CD14-positive monocyte (primary cell): ENCODE results near the gene ZNF202. TPM values are rescaled to one million over a fixed set of nuclear protein-coding genes. Genes with fewer than 3 reads are reported as not detected.

Experiments
- DNase-seq, 3 donors: peaks; one replicate each; pipeline ENCODE4 v3.0.0-alpha.2; 2011 to 2022
- H2AFZ ChIP-seq: 2 replicates; pipeline ENCODE4 v1.6.0; 2012; ENCODE audit warnings: mild to moderate bottlenecking, low read depth, low read length, inconsistent platforms; ENCODE audit not compliant: insufficient read depth, poor library complexity, severe bottlenecking
- H3K27ac ChIP-seq, 2 donors: 1 replicate in 1 of 2; 2 replicates in 1 of 2; pipeline ENCODE4 v1.5.1; 2012 to 2013; ENCODE audit warnings: low read length in 2 of 2, control low read depth in 1 of 2, inconsistent platforms in 1 of 2, low read depth in 1 of 2, mild to moderate bottlenecking in 1 of 2
- H3K27me3 ChIP-seq, 2 donors: one replicate each; pipeline versions ENCODE4 v1.6.0 to v1.6.1; 2011 to 2013; ENCODE audit warnings: low read length in 2 of 2; ENCODE audit not compliant: control insufficient read depth in 2 of 2, insufficient read depth in 2 of 2
- H3K36me3 ChIP-seq, 2 donors: replicated peaks in 1 of 2; 1 replicate in 1 of 2; 2 replicates in 1 of 2; pipeline versions ENCODE4 v1.5.1 to v1.6.1; 2012 to 2013; ENCODE audit warnings: low read length in 2 of 2, control low read depth in 1 of 2, inconsistent platforms in 1 of 2, mild to moderate bottlenecking in 1 of 2; ENCODE audit not compliant: insufficient read depth in 2 of 2, control insufficient read depth in 1 of 2
- H3K4me1 ChIP-seq, 2 donors: 1 replicate in 1 of 2; 2 replicates in 1 of 2; pipeline versions ENCODE4 v1.5.1 to v1.6.1; 2012 to 2013; ENCODE audit warnings: low read length in 2 of 2, control low read depth in 1 of 2, inconsistent platforms in 1 of 2, mild to moderate bottlenecking in 1 of 2, moderate library complexity in 1 of 2; ENCODE audit not compliant: insufficient read depth in 2 of 2, control insufficient read depth in 1 of 2
- H3K4me2 ChIP-seq: replicated peaks from 2 replicates; pipeline ENCODE3; 2012; ENCODE audit warnings: low read length, moderate library complexity, mild to moderate bottlenecking; ENCODE audit not compliant: poor library complexity, severe bottlenecking; ENCODE audit errors: extremely low read depth
- H3K4me3 ChIP-seq, 3 experiments: fragments of 200-600 bp in 1 of 3; sonication (generic) in 1 of 3; replicated peaks in 1 of 3; 1 replicate in 2 of 3; 2 replicates in 1 of 3; pipeline ENCODE4 v1.5.1; 2011 to 2013; ENCODE audit warnings: low read length in 3 of 3, mild to moderate bottlenecking in 3 of 3, control low read depth in 2 of 3, low read depth in 2 of 3, inconsistent platforms in 1 of 3, moderate library complexity in 1 of 3
- H3K79me2 ChIP-seq: 2 replicates; pipeline ENCODE4 v1.6.0; 2012; ENCODE audit warnings: mild to moderate bottlenecking, control low read depth, inconsistent platforms, low read length, moderate library complexity; ENCODE audit not compliant: insufficient read depth
- H3K9ac ChIP-seq: 2 replicates; pipeline ENCODE4 v1.6.0; 2017; ENCODE audit warnings: low read length, mild to moderate bottlenecking; ENCODE audit not compliant: insufficient read depth, poor library complexity, severe bottlenecking
- H3K9me3 ChIP-seq, 2 donors: replicated peaks in 1 of 2; 1 replicate in 1 of 2; 2 replicates in 1 of 2; pipeline versions ENCODE4 v1.5.1 to v1.6.1; 2012 to 2013; ENCODE audit warnings: low read length in 2 of 2, control low read depth in 1 of 2; ENCODE audit not compliant: control insufficient read depth in 1 of 2, insufficient read depth in 1 of 2
- H4K20me1 ChIP-seq: 2 replicates; pipeline ENCODE4 v1.6.0; 2012; ENCODE audit warnings: mild to moderate bottlenecking, low read length, control low read depth, moderate library complexity; ENCODE audit not compliant: insufficient read depth
- H3K27ac Mint-ChIP-seq, 7 donors: one replicate each; pipeline ENCODE4 v1.8.0; 2020; ENCODE audit warnings: mild to moderate bottlenecking in 7 of 7, mixed read lengths in 7 of 7, moderate library complexity in 6 of 7, inconsistent platforms in 2 of 7
- H3K27me3 Mint-ChIP-seq, 3 donors: one replicate each; pipeline ENCODE4 v1.8.0; 2021 to 2022; ENCODE audit warnings: low read depth in 3 of 3, mild to moderate bottlenecking in 3 of 3, mixed read lengths in 3 of 3, moderate library complexity in 3 of 3, inconsistent platforms in 1 of 3
- H3K36me3 Mint-ChIP-seq, 2 donors: one replicate each; pipeline ENCODE4 v1.8.0; 2020; ENCODE audit warnings: mixed read lengths in 2 of 2, inconsistent platforms in 1 of 2, mild to moderate bottlenecking in 1 of 2
- H3K4me1 Mint-ChIP-seq: one replicate; pipeline ENCODE4 v1.8.0; 2020; ENCODE audit warnings: mild to moderate bottlenecking, mixed read lengths
- H3K4me3 Mint-ChIP-seq, 2 donors: one replicate each; pipeline ENCODE4 v1.8.0; 2020; ENCODE audit warnings: mild to moderate bottlenecking in 2 of 2, mixed read lengths in 2 of 2, moderate library complexity in 1 of 2
- H3K9me3 Mint-ChIP-seq, 7 donors: one replicate each; pipeline ENCODE4 v1.8.0; 2020 to 2022; ENCODE audit warnings: mixed read lengths in 7 of 7, mild to moderate bottlenecking in 6 of 7, moderate library complexity in 6 of 7, inconsistent platforms in 2 of 7
- CTCF ChIP-seq: fragments of 200-600 bp; IDR thresholded peaks from one replicate; pipeline ENCODE4 v1.8.0; 2022; ENCODE audit warnings: antibody characterized with exemption, mild to moderate bottlenecking
- WGBS: methylation state at CpG from one replicate; pipeline ENCODE4 v1.1.5; 2013; ENCODE audit warnings: missing lambda C conversion rate; ENCODE audit not compliant: insufficient coverage; 5-methylcytosine and 5-hydroxymethylcytosine counted together
- intact Hi-C, 2 donors: fragments of 100-400 bp; cut with micrococcal nuclease; formaldehyde crosslinking; loops; one replicate each; pipeline versions ENCODE4 v1.15.0 to v1.15.1; 2023
- polyA plus RNA-seq, 3 donors: library from polyadenylated mRNA; depleted of rRNA in 1 of 3; unstranded in 2 of 3; stranded (reverse) in 1 of 3; fragments of 300-500 nt in 2 of 3; fragments of >200 nt in 1 of 3; fragmentation: Illumina TruSeq in 2 of 3; gene quantifications; 1 replicate in 2 of 3; 2 replicates in 1 of 3; pipeline ENCODE4 v1.2.3, GENCODE V29; 2012 to 2021

Gene ZNF202
- polyA plus RNA-seq, 3 donors: 1.5 to 6.6 (median 1.9) TPM

GRCh38 chr11:123778511-123778910, 37.1 kb upstream of the ZNF202 start:
- Histone ChIP-seq H3K4me3 (no peak overlapping the region), H3K4me2 (no peak overlapping the region), H3K9ac (no peak overlapping the region), H3K79me2 (no peaks in the 10 kb centered on the region), H3K4me1 (no peaks in the 10 kb centered on the region), H2AFZ (no peak overlapping the region), H3K9me3 (no peaks in the 10 kb centered on the region), H3K36me3 (no peaks in the 10 kb centered on the region), H4K20me1 (no peaks in the 10 kb centered on the region), H3K27ac (no peak overlapping the region), H3K27me3 (no peaks in the 10 kb centered on the region)
- no peak for DNase-seq
- TF ChIP-seq CTCF: no peak
- peaks cover 0 to 6% (median 0%) of the 10 kb centered on the region in 3 donors for H3K27me3 Mint-ChIP-seq
- no peak overlapping the region for H3K27ac Mint-ChIP-seq
- H3K4me1 Mint-ChIP-seq: no peaks in the 10 kb centered on the region
- peaks cover 0 to 7% (median 0%) of the 10 kb centered on the region in 7 donors for H3K9me3 Mint-ChIP-seq
- no peaks in the 10 kb centered on the region for H3K36me3 Mint-ChIP-seq
- intact Hi-C loops: no loop called here
- no peak overlapping the region for H3K4me3 Mint-ChIP-seq
- no CpG with 5 or more reads among the region's 1 CpG for WGBS

GRCh38 chr11:123775715-123776549, 34.5 kb upstream of the ZNF202 start:
- no peak for TF ChIP-seq CTCF
- intact Hi-C loops: no loop called here
- Mint-ChIP-seq H3K4me3 (no peak overlapping the region), H3K9me3 (peaks cover 0 to 7% (median 4%) of the 10 kb centered on the region in 7 donors), H3K36me3 (no peaks in the 10 kb centered on the region), H3K27ac (no peak overlapping the region), H3K27me3 (peaks cover 0 to 6% (median 0%) of the 10 kb centered on the region in 3 donors), H3K4me1 (no peaks in the 10 kb centered on the region)
- no peaks in the 10 kb centered on the region for H3K4me1 ChIP-seq
- no peaks in the 10 kb centered on the region for H3K9me3 ChIP-seq
- H4K20me1 ChIP-seq: no peaks in the 10 kb centered on the region
- H3K36me3 ChIP-seq: no peaks in the 10 kb centered on the region
- DNase-seq: no peak
- no peaks in the 10 kb centered on the region for H3K27me3 ChIP-seq
- 66% methylated on average over 2 of the region's 4 CpGs for whole genome bisulfite sequencing
- no peak overlapping the region for H2AFZ ChIP-seq
- no peak overlapping the region for H3K4me2 ChIP-seq
- no peak overlapping the region for H3K9ac ChIP-seq
- no peak overlapping the region for H3K4me3 ChIP-seq
- H3K79me2 ChIP-seq: no peaks in the 10 kb centered on the region
- no peak overlapping the region for H3K27ac ChIP-seq
